HG03442 (cell line): ENCODE results near the gene ASB5.
A peak's percentile ranks its signal among the peaks of the same experiment; 100 is the strongest.
"Not testable (repeated sequence)": the region's sequence is repeated elsewhere in the genome, so short reads cannot be mapped to it uniquely, and the experiment has no call there.

Experiments used
- ATAC-seq: cut with Tn5 transposase; IDR thresholded peaks from one replicate; pipeline ENCODE4 v1.9.1; 2021; ENCODE audit warnings: mild to moderate bottlenecking, moderate library complexity; ENCODE audit not compliant: unreplicated experiment

The ASB5 gene

GRCh38 chr4:176226736-176227135, 42.3 kb downstream of the ASB5 start:
- no peak for ATAC-seq

DNA sequence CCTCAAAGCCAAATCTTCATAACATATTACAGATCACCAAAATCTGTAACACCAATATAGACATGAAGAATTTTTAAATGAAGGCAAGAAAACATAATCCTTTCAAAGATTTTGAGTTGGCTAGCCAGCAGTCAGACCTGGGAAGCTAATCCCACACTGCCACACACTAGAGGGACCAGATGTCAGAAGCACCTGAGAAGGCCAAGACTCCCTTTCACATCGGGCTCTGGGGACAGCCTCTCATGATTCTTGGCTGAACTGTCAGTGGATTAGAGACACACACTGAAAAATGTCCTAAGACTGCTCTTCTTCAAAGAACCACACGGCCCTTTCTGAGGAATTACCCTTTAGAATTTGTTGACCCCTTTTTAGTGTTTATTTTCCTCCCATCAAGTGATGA, 45.5 kb downstream of the ASB5 start:
- ATAC-seq, result no peak

GRCh38 chr4:176222149-176222548, 46.9 kb downstream of the ASB5 start:
- no peak for ATAC-seq

DNA sequence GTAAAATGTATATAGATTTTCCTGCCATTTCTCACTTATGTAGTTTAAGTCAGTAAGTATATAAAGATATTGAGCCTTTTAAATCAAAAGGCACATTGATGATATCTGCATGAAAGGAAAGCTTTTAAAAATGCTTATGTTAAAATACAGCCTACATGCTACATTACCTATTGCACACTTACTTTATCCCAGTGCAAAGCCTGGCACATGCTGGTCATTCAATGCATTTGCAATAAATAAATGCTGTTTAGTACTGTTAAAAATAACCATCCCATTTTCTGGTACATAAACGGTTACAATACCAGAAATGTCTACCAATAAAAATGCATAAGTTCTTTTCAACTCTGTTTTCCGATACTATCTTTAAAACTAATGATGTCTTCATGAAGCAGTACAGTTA, 51.5 kb downstream of the ASB5 start:
- ATAC-seq, result peak; percentile 43

GRCh38 chr4:176212351-176212750, 56.7 kb downstream of the ASB5 start:
- ATAC-seq, result not testable (repeated sequence)

GRCh38 chr4:176210579-176211296, 58.3 kb downstream of the ASB5 start:
- ATAC-seq, result no peak

DNA sequence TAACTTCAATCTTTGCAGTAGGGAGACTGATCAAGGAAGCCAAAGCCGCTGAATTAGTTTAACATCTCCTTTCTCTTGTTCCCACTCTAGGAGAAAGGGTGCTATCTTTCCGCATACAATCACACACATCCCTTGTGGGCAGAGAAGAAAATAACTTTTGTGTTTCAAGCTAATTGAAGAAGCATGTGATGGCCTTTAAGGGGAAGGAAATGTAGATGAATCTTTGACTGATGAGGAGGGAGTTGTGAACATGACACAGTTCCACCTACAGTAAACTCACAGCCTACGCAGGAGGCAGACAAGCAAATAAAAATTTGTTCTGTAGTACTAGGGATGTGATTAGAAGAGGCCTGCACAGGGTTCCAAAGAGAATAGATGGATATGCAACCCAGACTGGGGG, 58.9 kb downstream of the ASB5 start:
- no peak for ATAC-seq

DNA sequence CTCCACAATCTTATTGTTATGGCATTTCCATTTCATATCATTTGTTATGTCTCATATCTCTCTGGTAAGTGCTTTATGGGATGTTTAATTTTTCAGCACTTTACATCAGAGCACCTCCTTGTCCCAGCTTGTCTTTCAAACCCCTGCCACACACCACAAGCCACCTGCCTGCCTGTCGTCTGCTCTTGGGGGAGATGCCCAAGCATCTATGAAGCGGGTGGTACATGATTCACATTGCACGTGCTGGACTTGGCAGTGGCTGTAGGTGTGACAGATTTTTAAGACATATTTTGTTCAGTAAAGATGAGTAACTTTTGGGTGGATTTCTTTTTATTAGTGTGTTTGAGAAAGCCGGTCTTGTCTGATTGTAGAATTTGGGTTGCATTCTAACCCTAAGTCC, 59.5 kb downstream of the ASB5 start:
- no peak for ATAC-seq

- ATAC-seq, result no peak
Measured at GRCh38 chr4:176207839-176208238, 61.2 kb downstream of the ASB5 start.

- ATAC-seq, result no peak
Measured at GRCh38 chr4:176205299-176205698, 63.7 kb downstream of the ASB5 start.

DNA sequence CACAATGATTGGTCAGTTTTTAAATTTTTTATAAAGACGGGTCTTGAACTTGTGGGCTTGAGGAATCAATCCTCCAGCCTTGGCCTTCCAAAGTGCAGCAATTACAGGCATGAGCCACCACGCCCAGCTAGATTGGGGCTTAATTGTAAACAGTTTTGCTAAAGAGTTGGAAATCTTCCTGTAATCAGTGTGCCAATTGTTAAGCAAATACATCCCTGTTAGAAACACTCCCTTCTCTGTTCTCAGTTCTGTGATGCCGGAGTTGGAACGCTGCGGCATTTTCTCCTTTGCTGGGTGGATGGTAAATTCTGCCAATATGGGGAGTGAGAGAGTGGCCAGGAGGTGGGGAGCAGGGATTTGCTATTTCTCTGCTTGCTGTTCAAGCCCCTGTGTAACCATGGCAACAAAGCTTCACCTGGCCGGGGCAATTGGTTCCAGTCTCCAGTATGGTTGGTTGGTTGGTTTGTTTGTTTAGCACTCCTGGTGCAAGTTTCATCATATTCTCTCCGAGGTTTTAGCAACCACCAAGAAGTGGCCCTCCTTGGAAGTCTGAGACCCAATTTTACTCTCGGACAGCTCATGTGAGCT, 70.6 kb downstream of the ASB5 start:
- ATAC-seq, result no peak

DNA sequence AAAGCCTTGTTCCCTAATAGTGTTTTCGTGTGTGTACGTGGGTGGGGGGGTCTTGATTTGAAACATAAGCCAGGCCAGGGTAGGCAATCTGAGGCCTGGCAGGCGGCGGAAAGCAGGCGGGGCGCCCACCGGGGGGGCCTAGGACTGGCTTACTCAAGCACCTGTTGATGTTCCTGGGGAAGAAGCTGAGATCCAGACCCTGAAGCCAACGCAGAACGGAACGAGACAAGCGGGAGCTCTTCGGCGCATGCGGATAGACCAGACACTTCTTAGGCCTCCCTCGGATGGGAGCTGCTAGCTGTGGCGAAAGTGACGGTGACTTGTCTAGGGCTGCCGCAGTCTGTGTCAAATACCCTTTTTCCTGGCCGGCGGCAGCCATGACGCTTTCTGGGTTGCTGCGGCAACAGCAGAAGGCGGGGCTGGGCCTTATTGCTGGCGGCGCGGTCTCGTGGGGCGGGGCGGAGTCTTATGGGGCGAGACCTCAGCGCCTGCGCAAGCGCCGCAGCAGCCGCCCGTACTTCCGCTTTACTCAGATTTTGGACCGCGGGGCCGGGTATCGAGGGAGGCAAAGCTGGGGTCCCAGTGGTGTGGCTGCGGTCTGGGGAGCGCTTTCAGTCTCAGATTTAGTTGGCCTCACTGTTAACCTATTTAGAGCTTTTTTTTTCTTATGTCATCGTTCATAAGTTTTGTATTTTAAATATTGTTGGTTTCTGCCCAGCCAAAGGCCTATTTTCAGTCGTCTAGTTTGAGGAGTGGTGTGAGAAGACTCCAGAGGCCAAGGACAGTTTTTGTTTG, 73.6 kb downstream of the ASB5 start, which contains the start of gene SPATA4:
SPATA4 (minus strand) TSS at position 402 of the 795 bp plus-strand sequence; CDS start at position 379, 23 bp downstream.
- ATAC-seq, result peak; percentile 98

DNA sequence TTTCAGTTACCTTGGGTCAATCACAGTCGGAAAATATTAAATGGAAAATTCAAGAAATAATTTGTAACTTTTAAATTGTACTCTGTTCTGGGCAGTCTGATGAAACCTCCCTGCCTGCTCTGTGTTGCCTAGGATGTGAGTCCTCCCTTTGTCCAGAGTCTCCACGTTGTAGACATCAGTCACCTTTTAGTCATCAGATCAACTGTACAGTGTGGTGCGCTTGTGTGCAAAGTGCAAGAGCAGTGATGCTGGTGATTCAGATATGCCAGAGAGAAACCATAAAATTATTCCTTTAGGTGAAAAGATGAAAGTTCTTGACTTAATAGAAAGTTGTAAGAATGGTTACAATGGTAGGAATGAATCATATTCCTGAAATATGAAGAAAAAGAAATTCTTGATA, 75.1 kb downstream of the ASB5 start:
- ATAC-seq, result no peak

DNA sequence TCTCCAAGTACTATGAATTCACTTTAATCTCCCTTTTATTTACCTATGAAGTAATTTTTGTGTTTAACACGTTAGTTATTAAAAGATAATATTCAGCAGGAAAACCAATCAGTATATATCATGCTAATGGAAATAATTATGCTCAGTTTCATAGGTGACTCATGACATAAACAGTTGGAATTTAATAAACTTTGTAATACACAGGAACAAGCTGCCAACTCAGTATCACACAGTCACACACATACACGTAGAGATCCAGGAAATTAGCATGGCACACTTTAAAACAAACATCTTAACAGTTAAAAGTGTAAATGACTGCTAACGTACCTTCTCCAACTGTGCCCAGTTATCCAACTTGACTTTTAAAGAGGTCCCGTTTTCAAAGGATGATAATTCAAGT, 75.9 kb downstream of the ASB5 start:
- ATAC-seq, result no peak

DNA sequence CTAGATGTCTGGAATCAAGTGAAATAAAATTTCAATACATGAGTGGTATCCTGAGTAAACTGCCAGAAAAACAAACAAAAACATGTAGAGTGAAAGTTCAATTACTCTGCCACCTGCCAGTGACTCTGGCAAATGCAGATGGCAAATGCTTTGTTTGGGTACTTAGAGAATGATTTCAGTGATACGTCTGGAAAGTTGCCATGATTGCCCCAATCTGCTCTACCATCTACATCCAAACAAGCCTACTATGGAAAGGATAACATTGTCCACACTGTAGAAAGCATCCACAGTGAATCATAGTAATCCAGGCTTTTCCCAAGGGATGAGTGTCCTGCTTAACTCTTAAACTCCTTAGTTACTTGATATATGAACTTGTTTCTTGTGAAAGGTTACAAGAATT, 77.0 kb downstream of the ASB5 start:
- no peak for ATAC-seq

DNA sequence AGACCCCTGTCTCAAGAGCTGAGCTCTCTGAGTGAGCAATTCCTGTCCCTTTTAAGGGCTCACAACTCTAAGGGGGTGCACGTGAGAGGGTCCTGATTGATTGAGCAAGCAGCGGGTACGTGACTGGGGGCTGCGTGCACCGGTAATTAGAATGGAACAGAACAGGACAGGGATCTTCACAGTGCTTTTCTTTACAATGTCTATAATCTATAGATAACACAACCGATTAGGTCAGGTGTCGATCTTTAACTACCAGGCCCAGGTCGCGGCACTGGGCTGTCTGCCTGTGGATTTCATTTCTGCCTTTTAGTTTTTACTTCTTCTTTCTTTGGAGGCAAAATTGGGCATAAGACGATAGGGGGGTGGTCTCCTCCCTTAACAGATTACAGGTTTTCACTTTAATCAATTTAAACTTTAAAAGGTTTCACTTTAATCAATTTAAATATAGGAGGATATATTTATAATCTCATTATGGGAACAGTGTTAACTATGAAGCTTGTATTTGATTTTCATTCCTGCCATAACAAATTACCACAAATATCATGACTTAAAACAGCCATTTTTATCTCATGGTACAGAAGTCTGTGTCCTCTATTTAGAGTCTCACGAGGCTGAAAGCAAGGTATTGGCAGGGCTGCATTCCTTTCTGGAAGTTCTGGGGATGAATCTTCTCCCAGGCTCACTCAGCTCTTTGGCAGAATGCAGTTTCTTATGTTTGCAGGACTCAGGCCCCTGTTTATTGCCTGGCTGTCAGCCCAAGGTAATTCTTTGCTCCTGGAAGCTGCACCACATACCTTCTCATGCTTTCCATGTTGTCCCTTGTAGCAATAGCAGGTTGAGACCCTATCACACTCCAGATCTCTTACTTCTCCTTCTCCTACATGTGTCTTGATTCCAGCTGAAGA, 78.9 kb downstream of the ASB5 start:
- ATAC-seq, result no peak

- no peak for ATAC-seq
Measured at GRCh38 chr4:176188654-176189053, 80.4 kb downstream of the ASB5 start.

DNA sequence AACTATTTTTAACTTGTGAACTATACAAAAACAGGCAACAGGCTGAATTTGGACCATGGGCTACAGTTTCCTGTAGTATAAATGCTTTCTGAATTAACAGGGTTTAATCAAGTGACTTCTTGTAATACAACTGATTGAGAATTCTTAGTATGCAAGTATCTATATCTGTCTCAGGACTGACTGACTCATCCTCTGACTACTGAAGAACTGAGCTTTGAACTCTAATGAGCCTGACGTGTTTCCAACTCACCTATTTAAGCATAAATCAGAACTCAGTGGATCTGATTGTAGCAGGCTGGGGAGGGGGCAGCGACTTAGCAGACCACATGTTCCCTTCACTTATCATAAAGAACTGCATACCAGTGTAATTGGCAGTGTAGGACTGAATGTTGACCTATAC, 81.4 kb downstream of the ASB5 start:
- ATAC-seq, result no peak

- ATAC-seq, result no peak
Measured at GRCh38 chr4:176186671-176187395, 82.2 kb downstream of the ASB5 start.

DNA sequence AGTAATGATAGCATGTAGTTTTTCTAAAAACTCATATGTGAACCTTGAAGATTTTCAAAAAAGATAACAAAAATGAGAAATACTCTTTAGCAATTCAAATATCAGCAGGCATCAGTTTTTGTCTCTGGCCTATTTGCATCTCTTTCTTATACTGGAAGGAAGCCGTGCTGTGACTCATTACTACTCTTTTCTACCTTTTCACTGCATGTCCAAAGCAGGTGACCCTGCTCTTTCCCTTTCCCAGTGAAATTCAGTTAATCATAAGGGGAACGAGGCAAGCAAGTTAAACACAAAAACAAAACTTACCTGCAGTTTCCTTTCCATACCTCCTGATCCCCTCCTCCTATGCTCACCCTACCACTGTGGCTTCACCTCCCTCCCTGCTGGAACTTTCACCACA, 83.0 kb downstream of the ASB5 start:
- ATAC-seq, result no peak
